NCI-H524 treated with DMSO at 0.1 percent for 48 hours (cell line): ENCODE measurements around the gene AK2.
"Not testable (repeated sequence)": the region's sequence is repeated elsewhere in the genome, so short reads cannot be mapped to it uniquely, and the experiment has no call there.

ENCODE experiments used
- DNase-seq: peaks from one replicate; lab custom pipeline; 2025; lab: John Stamatoyannopoulos, UW

AK2 gene

GRCh38 chr1:32998997-32999396, 37.7 kb downstream of the AK2 start:
- DNase-seq, result no peak

- DNase-seq, result no peak
Observed at GRCh38 chr1:32998064-32998463, 38.6 kb downstream of the AK2 start.

- no peak for DNase-seq
Observed at GRCh38 chr1:32997381-32997891, 39.2 kb downstream of the AK2 start.

GRCh38 chr1:32993324-32993636, 43.4 kb downstream of the AK2 start:
- DNase-seq, result not testable (repeated sequence)

GRCh38 chr1:32992489-32993323, 44.0 kb downstream of the AK2 start:
- no peak for DNase-seq

- DNase-seq, result no peak
Observed at GRCh38 chr1:32991819-32992488, 44.7 kb downstream of the AK2 start.

GRCh38 chr1:32991386-32991785, 45.3 kb downstream of the AK2 start:
- DNase-seq, result no peak

GRCh38 chr1:32990887-32991286, 45.8 kb downstream of the AK2 start:
- no peak for DNase-seq

GRCh38 chr1:32989160-32990050, 47.3 kb downstream of the AK2 start:
- DNase-seq, result no peak

- no peak for DNase-seq
Observed at GRCh38 chr1:32988665-32989064, 48.0 kb downstream of the AK2 start.

GRCh38 chr1:32985226-32985625, 51.5 kb downstream of the AK2 start:
- DNase-seq, result no peak

- no peak for DNase-seq
Observed at GRCh38 chr1:32984455-32985171, 52.1 kb downstream of the AK2 start.

GRCh38 chr1:32984090-32984454, 52.6 kb downstream of the AK2 start:
- DNase-seq, result no peak

- DNase-seq, result no peak
Observed at GRCh38 chr1:32983020-32983419, 53.7 kb downstream of the AK2 start.

- DNase-seq, result no peak
Observed at GRCh38 chr1:32981003-32981901, 55.4 kb downstream of the AK2 start.

- DNase-seq, result no peak
Observed at GRCh38 chr1:32980080-32980479, 56.6 kb downstream of the AK2 start.

- DNase-seq, result no peak
Observed at GRCh38 chr1:32978854-32979253, 57.8 kb downstream of the AK2 start.

GRCh38 chr1:32977546-32978087, 59.1 kb downstream of the AK2 start:
- no peak for DNase-seq

- not testable (repeated sequence) for DNase-seq
Observed at GRCh38 chr1:32975055-32975454, 61.6 kb downstream of the AK2 start.

GRCh38 chr1:32973458-32973857, 63.2 kb downstream of the AK2 start:
- not testable (repeated sequence) for DNase-seq
